Liver (tissue), 3 donors: ENCODE results near the gene TGFBI.

Source experiments
- ATF3 ChIP-seq: IDR thresholded peaks from 2 replicates; pipeline ENCODE4 v1.6.1; 2016; ENCODE audit warnings: antibody characterized with exemption
- CTCF ChIP-seq: fragments of 150-350 bp; IDR thresholded peaks from 2 replicates; pipeline ENCODE4 v1.5.1; 2017; ENCODE audit warnings: improper control_type of control experiment, low read depth, low read length; ENCODE audit not compliant: missing input control
- EGR1 ChIP-seq, 2 donors: IDR thresholded peaks; 2 replicates each; pipeline ENCODE4 v1.6.1; 2016 to 2018; ENCODE audit warnings: antibody characterized with exemption in 2 of 2, low read depth in 2 of 2
- GABPA ChIP-seq, 2 donors: IDR thresholded peaks in 1 of 2; conservative IDR thresholded peaks in 1 of 2; 2 replicates each; pipeline ENCODE4 v1.6.1; 2016; ENCODE audit warnings: antibody characterized with exemption in 2 of 2, mild to moderate bottlenecking in 1 of 2, moderate library complexity in 1 of 2
- HNF4A ChIP-seq, 2 donors: conservative IDR thresholded peaks; 2 replicates each; pipeline ENCODE4 v1.6.1; 2016; ENCODE audit warnings: antibody characterized with exemption in 2 of 2, mild to moderate bottlenecking in 2 of 2
- JUND ChIP-seq, 2 donors: IDR thresholded peaks; 2 replicates each; pipeline ENCODE4 v1.6.1; 2016; ENCODE audit warnings: antibody characterized with exemption in 2 of 2
- MAX ChIP-seq: IDR thresholded peaks from 2 replicates; pipeline ENCODE4 v1.6.1; 2016; ENCODE audit warnings: antibody characterized with exemption
- NR2F2 ChIP-seq: IDR thresholded peaks from 2 replicates; pipeline ENCODE4 v1.6.1; 2016; ENCODE audit warnings: antibody characterized with exemption
- RAD21 ChIP-seq, 2 donors: IDR thresholded peaks; 2 replicates each; pipeline ENCODE4 v1.6.1; 2016; ENCODE audit warnings: antibody characterized with exemption in 2 of 2, mild to moderate bottlenecking in 2 of 2
- REST ChIP-seq: IDR thresholded peaks from 2 replicates; pipeline ENCODE4 v1.6.1; 2016; ENCODE audit warnings: antibody characterized with exemption, mild to moderate bottlenecking
- TAF1 ChIP-seq: conservative IDR thresholded peaks from 2 replicates; pipeline ENCODE4 v1.6.1; 2016; ENCODE audit warnings: antibody characterized with exemption, mild to moderate bottlenecking
- YY1 ChIP-seq: IDR thresholded peaks from 2 replicates; pipeline ENCODE4 v1.6.1; 2016; ENCODE audit warnings: antibody characterized with exemption, mild to moderate bottlenecking
- ZBTB33 ChIP-seq: IDR thresholded peaks from 2 replicates; pipeline ENCODE4 v1.6.1; 2016; ENCODE audit warnings: antibody characterized with exemption
- donor health status: healthy.
- donor health status: healthy.

GRCh38 chr5:136047858-136048257 is 19.1 kb downstream of the TGFBI start:
- no peak for TF ChIP-seq EGR1 (IDR thresholded peaks at IDR 0.05; ENCODE audit: low read depth in 2 of 2)
- TF ChIP-seq CTCF = no peak
- TF ChIP-seq JUND (IDR thresholded peaks at IDR 0.05) = no peak
- TF ChIP-seq ZBTB33 = no peak
- TF ChIP-seq TAF1 = no peak
- TF ChIP-seq REST = no peak
- no peak for TF ChIP-seq HNF4A (conservative IDR thresholded peaks at IDR 0.05)
- TF ChIP-seq RAD21 (IDR thresholded peaks at IDR 0.05) = no peak
- no peak for TF ChIP-seq MAX
- no peak for TF ChIP-seq GABPA (IDR thresholded peaks at IDR 0.05 in 1 of 2, conservative IDR thresholded peaks at IDR 0.05 in 1 of 2)
- TF ChIP-seq YY1 = no peak
- no peak for TF ChIP-seq ATF3
- no peak for TF ChIP-seq NR2F2
